GM19372 (cell line): ENCODE results near the gene BTBD6.
"Not testable (repeated sequence)": the region's sequence is repeated elsewhere in the genome, so short reads cannot be mapped to it uniquely, and the experiment has no call there.

Source experiments
- ATAC-seq: cut with Tn5 transposase; IDR thresholded peaks from one replicate; pipeline ENCODE4 v1.9.1; 2021; ENCODE audit warnings: mild to moderate bottlenecking, low read depth, moderate library complexity; ENCODE audit not compliant: unreplicated experiment

The BTBD6 gene

DNA sequence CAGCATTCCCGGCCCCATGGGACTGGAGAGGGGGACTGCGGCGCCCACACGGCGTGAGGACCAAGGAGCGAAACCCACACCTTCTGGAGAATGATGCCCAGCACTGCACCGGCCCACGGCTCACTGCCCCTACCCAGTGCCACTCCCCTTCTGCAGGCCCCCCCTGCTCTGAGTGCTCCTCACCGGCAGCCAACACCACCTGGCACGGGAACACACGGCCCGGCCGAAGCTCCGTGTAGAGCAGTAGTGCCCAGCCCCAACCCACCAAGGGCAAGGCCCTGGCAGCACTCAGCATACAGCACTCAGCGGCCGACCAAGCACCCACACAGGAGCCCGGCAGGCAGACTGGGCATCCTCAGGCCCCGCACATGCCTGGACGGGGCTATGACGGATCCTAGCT, 13.4 kb downstream of the BTBD6 start:
- no peak for ATAC-seq

DNA sequence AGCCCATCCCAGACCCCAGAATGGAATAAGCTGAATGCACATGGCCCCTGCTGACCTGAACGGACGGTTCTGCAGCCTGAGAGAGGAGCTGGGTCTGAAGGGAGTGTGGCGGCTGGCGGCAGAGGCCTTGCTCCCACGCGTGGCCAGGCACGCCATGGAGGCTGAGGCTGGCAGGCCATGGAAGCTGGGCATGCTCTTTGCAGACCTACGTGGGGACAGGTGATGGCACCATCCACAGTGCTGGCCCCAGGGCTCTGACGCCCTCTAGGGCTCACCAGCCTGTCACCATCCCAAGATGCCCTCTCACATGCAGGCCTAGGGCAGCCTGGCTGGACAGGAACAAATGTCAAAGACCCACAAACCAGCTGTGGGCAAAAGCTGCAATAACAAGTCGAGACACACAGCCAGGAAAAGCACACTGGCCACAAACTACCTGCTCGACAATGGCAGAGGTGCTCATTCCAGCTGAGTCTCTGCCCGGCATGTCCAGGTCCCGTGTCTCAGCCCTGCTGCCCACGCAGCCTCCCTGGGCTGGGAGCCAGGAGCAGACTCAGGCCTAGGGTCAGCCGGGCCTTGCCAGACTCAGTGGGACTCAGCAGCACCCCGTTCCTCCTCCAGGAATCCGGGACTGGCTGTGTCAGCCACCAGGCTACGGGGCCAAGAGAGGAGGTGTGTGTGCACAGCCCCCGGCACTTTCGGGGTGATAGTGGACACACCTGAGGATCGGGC, 19.7 kb downstream of the BTBD6 start:
- no peak for ATAC-seq

DNA sequence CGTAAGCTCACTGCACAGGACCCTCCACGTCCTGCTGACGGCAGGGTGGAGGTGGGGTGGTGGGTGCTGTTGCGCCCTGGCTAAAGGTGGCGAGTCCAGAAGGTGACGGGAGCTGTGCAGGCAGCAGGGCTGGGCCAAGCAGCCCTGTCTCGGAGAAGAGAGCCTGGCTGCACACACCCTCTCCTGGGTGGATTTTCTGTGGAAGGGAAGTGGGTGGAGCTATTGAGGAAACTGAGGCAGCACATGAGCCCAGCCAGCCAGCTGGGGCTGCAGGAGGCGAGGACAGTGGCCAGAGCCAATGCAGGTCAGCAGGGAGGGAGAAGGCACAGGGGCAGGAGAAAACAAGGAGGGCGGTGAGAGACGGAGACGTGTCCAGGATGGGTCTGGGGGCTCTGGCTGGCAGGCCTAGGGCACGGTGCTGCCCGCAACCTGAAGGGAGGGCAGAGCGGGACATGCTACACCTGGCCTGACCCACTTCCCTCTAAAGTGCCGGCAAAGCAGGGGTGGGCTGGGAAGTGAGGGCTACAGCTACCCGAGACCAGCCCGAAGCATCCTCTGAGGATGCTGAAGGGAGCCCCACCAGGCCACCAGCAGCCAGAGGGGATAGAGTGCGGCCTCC, 20.5 kb downstream of the BTBD6 start:
- no peak for ATAC-seq

DNA sequence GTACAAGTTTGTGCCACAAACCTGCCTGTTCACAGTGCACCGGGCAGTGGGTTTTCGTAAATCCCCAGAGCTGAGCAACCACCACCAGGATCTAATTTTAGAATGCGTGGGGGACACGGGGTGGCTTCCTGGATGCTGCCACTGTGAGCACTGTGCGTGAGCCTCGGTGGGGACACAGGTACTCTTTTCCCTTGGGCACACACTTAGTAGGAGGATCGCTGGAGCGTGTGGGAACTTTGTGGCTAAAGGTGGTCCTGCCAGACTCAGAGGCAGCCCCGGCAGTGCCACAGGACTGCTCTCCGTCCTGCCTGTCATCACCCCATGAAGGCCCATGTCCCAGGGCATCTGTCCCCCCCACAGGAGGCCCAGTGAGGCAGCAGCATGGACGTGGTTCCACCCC, 21.1 kb downstream of the BTBD6 start:
- ATAC-seq: no peak

DNA sequence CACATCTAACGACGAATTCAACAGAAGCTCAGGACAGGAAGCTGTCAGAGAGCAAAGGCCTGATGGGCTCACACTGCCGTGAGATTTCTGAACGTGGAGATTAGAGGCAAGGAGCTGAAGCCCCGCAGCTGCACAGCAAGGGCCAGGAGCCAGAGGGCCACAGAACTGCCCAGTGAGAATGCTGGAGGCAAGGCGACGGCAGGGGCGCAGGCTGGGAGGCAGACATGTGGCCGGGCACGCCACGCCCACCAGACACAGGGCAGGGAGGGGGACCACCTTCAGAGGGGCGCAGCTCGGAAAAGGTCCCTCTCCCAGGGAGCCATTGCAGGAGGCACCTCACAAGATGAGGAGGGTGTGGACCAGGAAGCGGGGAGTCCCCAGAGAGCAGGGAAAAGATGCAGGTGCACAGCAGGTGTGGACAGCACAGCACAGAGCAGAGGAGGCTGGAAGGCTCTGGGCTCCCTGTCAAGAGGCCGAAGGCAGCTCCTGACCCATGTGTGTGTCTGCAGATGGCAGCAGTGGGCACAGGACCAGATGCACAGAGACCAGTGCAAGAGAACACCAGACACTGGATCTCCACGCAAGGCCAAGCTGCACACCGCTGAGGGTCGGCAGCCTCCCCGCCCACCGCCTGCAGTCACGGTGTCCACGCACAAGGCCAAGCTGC, 23.0 kb downstream of the BTBD6 start:
- ATAC-seq: no peak

DNA sequence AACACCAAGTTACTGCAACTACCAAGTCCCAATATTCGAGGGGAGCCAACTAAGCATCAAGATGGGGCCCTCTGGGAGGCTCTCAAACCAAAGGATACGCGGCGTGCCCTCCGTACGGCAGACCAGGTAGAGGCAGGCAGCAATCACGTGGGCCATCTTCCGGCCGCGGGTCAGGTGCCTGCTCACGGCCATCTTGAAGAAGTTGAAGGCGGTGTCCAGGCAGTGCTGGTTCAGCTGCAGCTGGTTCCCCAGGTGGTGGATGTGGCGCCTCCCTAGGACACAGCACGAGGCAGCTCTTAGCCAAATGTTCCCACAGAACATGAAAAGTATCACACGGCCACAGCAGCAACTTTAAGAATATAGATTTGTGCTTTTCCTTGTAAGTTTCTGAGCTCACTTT, 24.3 kb downstream of the BTBD6 start:
- no peak for ATAC-seq

DNA sequence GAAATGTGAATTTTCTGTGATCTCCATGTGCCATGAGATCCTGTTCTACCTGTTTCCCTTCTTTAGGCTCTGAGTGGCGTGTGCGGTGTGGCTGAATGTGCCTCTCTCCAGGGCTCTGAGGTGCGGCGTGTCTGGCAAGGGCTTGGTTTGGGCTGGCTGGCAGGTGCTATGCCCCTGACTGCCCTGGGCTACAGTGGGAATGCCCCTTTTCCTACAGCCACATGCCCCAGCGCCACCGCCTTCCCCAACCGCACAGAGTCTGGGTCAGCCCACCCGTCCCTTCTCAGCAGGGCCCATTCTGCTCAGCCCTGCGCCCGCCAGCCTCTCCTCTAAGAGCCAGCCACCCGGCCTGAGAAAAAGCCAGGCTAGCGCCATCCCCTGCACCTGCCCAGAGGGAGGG, 24.7 kb downstream of the BTBD6 start:
- no peak for ATAC-seq

DNA sequence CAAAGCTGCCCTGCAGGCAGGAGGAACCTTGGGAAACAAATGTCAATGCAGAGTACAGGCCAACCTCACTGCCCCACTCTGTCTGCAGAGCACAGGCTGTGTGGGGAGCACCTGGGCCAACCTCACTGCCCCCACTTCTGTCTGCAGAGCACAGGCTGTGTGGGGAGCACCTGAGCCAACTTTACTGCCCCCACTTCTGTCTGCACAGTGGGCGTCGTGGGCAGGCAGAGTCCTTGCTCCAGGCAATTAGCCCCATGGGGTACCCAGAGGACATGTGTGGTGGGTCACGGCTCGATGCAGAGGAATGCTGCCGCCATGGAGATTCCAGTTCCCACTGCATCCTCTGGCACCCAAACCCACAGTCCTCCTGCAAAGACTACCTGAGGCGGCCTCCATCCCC, 26.3 kb downstream of the BTBD6 start:
- ATAC-seq: no peak

DNA sequence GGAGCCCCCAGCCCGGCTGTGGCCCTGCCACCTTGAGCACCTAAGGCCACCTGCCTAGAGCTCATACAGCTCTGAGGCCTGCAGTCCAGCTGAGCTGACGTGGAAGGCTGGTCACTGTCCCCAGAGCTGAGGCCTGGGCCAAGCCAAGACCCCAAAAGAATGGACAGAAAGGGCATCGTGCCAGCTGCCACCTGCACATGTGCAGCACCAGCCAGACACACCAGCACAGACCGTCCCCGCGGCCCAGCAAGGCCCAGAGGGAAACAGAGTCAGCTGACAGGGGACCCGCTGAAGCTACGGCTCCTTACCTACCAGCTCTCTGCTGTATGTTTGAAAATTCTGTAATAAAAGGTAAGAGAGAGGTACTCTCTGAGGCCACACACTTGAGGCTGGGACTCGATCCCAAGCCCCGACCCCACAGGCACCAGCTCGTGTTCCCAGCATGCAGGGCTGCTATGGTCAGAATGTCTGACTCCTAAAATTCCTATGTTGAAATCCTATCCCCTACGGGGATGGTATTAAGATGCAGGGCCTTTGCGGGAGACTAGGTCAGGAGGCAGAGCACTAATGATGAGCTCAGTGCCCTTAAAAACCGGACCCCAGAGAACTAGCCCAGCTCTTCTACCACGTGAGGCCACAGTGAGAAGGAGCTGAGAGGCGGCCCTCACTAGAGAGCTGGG, 27.1 kb downstream of the BTBD6 start:
- no peak for ATAC-seq

DNA sequence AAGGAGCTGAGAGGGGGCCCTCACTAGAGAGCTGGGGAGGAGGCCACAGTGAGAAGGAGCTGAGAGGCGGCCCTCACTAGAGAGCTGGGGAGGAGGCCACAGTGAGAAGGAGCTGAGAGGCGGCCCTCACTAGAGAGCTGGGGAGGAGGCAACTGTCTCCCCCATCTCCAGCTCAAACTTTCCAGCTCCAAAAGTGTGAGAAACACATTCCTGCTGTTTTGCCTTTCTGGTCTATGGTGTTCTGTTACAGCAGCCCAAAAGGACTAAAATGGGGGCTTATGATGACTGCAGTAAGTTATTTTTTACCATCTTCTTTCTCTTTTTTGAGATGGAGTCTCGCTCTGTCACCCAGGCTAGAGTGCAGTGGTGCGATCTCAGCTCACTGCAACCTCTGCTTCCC, 29.1 kb downstream of the BTBD6 start:
- ATAC-seq: not testable (repeated sequence)

DNA sequence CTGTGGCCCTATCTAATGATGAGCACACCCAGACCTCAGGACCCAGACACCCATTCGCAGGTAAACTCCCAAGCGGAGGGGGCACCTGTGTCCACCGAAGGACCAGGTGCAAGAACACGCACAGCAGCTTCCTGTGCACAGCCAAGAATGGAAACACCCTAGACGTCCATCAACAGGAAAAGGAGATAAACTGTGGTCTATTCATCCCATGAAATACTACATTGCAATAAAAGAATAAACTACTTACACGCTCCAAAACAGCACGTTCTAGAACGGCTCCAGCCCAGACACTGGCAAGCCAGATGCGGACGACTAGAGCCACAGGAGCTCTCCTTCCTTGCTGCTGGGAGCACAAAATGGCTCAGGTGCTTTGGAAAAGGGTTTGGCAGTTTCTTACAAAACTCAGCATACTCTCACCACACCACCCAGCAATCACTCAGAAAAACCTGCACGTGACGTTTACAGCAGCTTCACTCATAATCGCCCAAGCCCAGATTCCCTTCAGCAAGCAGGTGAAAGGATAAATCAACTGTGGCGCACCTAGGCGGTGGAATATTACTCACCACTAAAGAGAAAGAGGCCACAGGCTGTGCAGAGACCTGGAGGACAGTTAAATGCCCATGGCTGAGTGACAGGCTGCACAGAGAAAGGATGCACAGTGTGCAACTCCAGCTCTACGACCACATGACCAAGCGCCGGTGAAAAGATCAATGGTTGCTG, 31.5 kb downstream of the BTBD6 start:
- ATAC-seq: no peak

DNA sequence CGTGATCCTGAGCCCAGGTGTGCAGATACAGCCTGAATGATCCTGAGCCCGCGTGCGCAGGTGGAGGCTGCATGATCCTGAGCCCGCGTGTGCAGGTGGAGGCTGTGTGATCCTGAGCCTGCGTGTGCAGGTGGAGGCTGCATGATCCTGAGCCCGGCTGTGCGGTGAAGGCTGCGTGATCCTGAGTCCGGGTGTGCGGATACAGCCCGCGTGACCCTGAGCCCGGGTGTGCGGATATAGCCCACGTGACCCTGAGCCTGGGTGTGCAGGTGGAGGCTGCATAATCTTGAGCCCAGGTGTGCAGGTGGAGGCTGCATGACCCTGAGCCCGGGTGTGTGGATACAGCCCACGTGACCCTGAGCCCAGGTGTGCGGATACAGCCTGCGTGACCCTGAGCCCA, 32.2 kb downstream of the BTBD6 start:
- no peak for ATAC-seq

DNA sequence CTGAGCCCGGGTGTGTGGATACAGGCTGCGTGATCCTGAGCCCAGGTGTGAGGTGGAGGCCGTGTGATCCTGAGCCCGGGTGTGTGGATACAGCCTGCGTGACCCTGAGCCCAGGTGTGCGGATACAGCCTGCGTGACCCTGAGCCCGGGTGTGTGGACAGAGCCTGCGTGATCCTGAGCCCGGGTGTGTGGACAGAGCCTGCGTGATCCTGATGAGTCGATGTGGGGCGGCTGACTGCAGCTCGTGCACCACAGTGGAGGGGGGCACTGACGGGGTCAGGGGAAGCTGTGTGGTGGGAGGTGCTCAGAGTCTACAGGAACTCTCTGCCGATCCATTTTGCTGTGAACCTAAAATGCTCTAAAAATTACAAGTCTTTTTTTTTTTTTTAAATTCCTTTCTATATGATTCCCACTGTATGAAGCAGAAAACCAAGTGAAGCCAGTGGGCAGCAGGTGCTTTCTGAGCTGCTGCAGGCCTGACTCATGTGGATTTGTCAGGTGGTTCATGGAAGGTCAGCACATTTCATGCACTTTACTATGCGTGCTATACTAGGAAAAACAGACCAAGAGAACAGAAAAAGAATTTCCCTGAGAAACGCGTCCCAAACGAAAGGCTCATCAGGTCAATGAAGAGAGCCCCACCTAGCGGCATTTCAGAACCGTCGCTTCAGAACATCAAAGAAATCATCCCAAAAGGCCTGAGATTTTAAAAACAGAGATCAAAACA, 33.2 kb downstream of the BTBD6 start:
- ATAC-seq: no peak

DNA sequence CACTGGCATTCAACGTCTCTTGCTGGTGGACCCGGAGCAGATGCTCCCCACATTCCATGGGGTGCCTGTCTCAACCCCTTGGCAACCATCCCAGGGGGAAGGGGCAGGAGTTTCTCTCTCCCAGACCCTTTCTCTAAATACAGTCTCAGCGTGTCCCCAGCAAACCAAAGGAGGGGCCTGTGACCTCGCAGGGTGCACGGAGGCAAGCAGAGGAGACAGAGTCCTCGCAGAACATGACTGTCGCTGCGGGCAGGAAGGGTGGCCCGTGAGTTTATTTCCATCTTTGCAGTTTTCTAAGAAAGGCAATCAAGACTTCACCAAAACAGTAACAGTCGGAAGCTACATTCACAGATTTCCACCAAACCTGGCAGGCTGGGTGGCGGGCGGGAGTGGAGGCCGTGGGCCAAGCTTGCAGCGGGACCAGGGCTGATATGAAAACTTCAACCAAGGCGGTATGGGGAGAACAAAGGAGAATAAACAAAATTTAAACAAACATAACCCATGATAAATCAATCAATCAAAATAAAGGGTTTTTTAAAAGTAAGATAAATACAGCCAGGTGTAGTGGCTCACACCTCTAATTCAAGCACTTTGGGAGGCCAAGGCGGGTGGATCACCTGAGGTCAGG, 33.9 kb downstream of the BTBD6 start:
- no peak for ATAC-seq

DNA sequence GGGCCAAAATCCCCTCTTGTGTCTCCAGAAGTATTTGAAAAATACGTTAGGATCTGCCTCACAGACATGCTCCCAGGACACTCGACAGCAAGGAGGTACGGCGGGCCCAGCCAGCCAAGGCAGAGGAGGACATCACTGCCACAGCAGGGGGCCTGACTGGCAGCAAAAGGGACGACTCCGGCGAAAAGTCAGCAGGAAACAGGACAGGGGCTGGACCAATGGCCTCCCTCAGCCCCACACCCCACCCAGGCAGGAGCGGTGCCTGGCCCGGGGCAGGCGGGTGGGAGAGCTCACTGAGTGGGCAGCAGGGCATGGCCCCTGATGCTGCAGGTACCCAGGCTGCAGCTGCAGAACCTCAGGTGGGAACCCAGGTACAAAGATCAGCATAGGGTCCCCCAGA, 34.7 kb downstream of the BTBD6 start:
- no peak for ATAC-seq

DNA sequence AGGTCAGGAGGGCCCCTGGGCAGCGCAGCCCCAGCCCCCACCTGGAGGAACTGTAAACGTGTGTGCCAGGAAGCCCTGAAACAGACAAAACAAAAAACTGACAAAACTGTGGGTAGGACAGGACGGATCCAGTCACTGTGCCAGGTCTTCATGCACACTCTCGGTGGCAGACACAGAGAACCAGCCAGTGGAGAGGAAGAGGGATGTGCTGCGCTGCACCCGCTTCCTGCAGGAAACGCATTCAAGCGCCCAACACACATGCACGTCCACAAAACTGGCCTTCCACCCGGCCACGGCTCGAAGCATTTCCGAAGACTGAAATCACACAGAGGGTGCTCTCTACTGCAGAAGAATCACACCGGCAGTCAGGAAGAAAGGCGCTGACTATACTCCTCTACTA, 35.6 kb downstream of the BTBD6 start:
- ATAC-seq: no peak

DNA sequence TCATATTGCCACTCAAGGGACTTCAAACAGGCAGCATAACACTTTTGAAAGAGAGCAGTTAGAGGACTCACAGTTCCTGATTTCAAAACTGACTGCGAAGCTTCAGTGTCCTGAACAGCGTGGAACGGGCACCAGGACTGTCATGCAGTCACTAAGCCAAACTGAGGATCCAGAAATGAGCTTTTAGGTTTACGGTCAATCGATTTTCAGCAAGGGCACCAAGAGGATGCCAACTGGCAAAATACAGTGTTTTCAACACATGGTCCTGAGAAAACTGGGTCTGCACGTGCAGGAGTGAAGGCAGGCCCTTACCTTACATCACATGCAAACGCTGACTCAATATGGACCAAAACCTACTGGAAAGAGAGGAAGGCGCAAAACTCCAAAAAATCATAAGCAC, 36.8 kb downstream of the BTBD6 start:
- ATAC-seq: no peak

DNA sequence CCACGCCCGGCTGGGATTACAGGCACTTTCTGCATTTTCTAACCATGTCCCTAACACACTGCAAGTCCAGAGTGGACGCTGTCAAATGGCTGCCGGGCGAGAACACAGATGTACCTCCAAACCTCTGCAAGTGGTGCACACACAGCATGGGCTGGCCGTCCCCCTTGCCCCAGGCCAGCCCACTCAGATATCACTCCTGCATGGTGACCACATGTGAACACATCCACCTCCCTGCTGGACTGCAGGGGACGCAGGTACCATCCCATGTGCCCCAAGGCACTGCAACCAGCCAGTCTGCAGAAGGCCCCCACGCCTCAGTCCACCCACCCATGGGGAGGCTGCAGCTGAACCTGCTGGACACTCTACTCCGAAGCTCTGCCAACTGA, 38.4 kb downstream of the BTBD6 start:
- ATAC-seq: no peak

DNA sequence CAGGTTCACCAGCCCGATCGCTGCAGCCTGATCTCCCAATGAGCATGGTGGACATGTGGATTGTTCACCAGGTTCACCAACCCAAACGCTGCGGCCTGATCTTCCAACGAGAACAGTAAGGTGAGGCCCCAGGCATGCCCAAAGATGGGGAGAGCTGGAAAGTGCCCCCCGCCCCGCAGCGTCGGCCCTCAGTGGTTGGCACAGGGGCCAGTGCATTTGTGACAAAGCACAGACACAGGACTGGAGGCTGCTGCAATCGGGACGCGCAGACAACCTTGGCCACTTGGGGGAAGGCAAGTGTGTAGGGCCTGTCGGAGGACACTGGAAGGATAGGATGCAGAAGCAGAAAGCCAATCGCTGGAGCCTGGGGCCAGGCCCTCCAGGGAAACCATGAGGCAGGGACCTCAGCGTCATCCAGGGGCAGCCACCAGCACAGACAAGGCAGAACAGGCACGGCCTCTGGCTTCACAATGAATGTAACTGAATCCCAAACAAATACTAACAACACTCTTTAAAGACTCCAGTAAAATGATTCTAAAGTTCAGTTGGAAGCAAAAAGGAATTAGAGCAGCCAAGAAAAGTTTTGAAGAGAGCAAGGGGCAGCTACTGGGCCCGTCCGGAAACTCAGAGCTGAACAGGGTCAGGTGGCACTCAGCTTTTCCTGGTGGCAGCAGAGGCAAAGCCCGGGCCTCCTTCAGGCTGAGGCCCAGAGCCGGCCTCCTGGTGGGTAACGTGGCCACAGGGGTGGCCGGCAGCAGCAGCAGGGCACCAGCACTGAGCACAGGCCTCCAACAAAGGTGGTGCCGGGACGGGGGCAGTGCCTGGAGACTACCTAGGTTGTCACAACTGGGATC, 39.1 kb downstream of the BTBD6 start:
- no peak for ATAC-seq
